ENCODE results near the gene RRBP1. TPM values are rescaled to one million over a fixed set of nuclear protein-coding genes. Genes with fewer than 3 reads are reported as not detected.
A peak's percentile ranks its signal among the peaks of the same experiment; 100 is the strongest.

RRBP1 gene, protein sequence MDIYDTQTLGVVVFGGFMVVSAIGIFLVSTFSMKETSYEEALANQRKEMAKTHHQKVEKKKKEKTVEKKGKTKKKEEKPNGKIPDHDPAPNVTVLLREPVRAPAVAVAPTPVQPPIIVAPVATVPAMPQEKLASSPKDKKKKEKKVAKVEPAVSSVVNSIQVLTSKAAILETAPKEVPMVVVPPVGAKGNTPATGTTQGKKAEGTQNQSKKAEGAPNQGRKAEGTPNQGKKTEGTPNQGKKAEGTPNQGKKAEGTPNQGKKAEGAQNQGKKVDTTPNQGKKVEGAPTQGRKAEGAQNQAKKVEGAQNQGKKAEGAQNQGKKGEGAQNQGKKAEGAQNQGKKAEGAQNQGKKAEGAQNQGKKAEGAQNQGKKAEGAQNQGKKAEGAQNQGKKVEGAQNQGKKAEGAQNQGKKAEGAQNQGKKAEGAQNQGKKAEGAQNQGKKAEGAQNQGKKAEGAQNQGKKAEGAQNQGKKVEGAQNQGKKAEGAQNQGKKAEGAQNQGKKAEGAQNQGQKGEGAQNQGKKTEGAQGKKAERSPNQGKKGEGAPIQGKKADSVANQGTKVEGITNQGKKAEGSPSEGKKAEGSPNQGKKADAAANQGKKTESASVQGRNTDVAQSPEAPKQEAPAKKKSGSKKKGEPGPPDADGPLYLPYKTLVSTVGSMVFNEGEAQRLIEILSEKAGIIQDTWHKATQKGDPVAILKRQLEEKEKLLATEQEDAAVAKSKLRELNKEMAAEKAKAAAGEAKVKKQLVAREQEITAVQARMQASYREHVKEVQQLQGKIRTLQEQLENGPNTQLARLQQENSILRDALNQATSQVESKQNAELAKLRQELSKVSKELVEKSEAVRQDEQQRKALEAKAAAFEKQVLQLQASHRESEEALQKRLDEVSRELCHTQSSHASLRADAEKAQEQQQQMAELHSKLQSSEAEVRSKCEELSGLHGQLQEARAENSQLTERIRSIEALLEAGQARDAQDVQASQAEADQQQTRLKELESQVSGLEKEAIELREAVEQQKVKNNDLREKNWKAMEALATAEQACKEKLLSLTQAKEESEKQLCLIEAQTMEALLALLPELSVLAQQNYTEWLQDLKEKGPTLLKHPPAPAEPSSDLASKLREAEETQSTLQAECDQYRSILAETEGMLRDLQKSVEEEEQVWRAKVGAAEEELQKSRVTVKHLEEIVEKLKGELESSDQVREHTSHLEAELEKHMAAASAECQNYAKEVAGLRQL (N-terminal part only)
- total RNA-seq: 100 to 1,000 TPM in 2 of 7 donors, 10 to 100 TPM in 5; 29.2 to 159 (median 96.2) TPM
- 10 to 100 TPM; 51.8 to 64.4 TPM for polyA plus RNA-seq
- long read RNA-seq, donor 1, full-length matches to known transcripts: 15 of 84 reads
- long read RNA-seq, donor 1, partial matches to known transcripts: 57 of 84 reads
- long read RNA-seq, donor 1, other reads (novel, unspliced or antisense): 12 of 84 reads
- long read RNA-seq, donor 2, full-length matches to known transcripts: 27 of 67 reads
- long read RNA-seq, donor 2, partial matches to known transcripts: 40 of 67 reads
- long read RNA-seq, donor 2, other reads (novel, unspliced or antisense): 0 of 67 reads
- long read RNA-seq, donor 3, full-length matches to known transcripts: 80 of 229 reads
- long read RNA-seq, donor 3, partial matches to known transcripts: 27 of 229 reads
- long read RNA-seq, donor 3, other reads (novel, unspliced or antisense): 122 of 229 reads

DNA sequence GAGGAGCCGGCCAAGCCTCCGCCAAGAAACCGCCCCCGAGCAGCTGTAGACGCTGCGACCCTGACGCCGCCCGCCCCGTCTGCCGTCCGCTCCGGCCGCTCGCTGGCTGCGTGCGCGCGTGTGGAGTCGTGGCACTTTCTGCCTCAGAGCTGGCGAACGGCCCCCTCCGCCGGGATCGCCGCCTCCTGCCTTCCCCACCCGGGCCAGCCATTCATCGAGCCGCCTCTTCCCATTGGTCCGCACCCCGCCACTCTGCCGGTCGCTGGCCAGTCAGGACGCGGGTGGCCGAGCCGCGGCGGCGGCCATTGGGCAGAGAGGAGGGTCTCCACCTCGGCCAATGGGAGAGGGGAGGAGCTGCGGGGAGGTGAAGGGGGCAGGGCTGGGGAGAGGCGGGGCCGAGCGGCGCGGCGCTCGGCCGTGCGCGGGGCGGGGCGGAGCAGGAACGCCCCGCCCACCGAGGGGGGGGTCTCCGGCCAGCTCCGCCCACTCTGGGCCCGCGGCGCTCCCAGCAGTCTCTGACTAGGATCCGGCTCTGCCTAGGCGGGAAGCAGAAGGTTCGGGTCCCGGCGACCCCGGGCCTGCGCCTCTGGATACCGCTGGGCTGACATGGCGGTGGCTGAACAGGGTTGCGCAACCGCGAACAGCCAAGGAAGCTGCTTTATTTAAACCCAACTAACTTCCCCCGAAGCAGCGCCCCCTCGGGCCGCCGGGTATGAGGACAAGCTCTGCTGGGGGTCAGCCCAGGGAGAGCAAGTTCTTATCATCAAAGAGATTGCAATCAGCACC is at the start of gene RRBP1:
TSS of gene RRBP1 (minus strand) at position 140 of the 786 bp plus-strand sequence. CDS start 21,735 bp downstream, outside the sequence.
- no peak for TF ChIP-seq EP300 (IDR thresholded peaks at IDR 0.05)
- TF ChIP-seq, protein P1, sequence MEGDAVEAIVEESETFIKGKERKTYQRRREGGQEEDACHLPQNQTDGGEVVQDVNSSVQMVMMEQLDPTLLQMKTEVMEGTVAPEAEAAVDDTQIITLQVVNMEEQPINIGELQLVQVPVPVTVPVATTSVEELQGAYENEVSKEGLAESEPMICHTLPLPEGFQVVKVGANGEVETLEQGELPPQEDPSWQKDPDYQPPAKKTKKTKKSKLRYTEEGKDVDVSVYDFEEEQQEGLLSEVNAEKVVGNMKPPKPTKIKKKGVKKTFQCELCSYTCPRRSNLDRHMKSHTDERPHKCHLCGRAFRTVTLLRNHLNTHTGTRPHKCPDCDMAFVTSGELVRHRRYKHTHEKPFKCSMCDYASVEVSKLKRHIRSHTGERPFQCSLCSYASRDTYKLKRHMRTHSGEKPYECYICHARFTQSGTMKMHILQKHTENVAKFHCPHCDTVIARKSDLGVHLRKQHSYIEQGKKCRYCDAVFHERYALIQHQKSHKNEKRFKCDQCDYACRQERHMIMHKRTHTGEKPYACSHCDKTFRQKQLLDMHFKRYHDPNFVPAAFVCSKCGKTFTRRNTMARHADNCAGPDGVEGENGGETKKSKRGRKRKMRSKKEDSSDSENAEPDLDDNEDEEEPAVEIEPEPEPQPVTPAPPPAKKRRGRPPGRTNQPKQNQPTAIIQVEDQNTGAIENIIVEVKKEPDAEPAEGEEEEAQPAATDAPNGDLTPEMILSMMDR (IDR thresholded peaks at IDR 0.05): peak in 2 of 3 donors; percentile 46 to 74
- TF ChIP-seq POLR2A (IDR thresholded peaks at IDR 0.05): peak; percentile 86
- 0 to 1% (median 1%) methylated on average over 62 to 79 of the region's 79 CpGs for WGBS, 3 donors
- intact Hi-C loops (cut with DNase I): loop anchor here in 3 of 4 donors (5.0 to 10.0 kb wide), 5 partner anchors 123 to 285 kb away; partner anchors contain the start of genes MGME1 (in 1 of the 3) and SNX5 (in 1 of the 3)
- Histone ChIP-seq H3K4me3 (peak within 1 kb of the TSS; percentile 66), H3K9me3 (no peaks in the 10 kb centered on the region), H3K36me3 (no peaks in the 10 kb centered on the region), H3K27ac (peak within 1 kb of the TSS; percentile 35 to 84), H3K27me3 (no peaks in the 10 kb centered on the region), H3K4me1 (ENCODE audit: insufficient read depth) (no peaks in the 10 kb centered on the region)
- DNase-seq: peak; percentile 98

DNA sequence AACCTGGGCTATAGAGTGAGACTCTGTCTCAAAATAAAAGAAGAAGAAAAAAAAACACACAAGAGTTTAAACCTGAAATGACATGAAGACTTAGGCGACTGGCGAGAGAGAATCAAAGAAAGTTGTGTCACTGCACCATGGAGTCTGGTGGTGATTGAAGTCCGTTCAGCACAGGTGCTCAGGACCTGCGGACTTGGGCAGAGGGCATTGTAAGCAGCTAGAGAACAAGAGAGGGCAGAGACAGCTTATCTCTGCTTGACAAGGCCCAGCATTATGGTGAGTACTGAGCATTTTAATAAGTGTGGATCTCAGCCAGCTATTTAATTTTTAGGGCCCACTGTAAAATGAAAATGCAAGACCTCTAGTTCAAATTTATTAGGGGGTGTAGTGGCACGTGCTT is 49.2 kb upstream of the RRBP1 start:
- intact Hi-C loops (cut with DNase I): no loop called here
- H3K27ac ChIP-seq: no peak overlapping the region
- H3K9me3 ChIP-seq: no peaks in the 10 kb centered on the region
- TF ChIP-seq POLR2A (IDR thresholded peaks at IDR 0.05) (no peak), EP300 (IDR thresholded peaks at IDR 0.05) (no peak)
- TF ChIP-seq, protein P1 (IDR thresholded peaks at IDR 0.05): no peak
- DNase-seq: no peak
- H3K27me3 ChIP-seq: no peaks in the 10 kb centered on the region
- WGBS, 3 donors: 90 to 95% (median 92%) methylated on average over 5 of the region's 5 CpGs
- H3K4me1 ChIP-seq (ENCODE audit: insufficient read depth): peaks cover 2% of the 10 kb centered on the region
- no peak overlapping the region for H3K4me3 ChIP-seq
- H3K36me3 ChIP-seq: no peaks in the 10 kb centered on the region

DNA sequence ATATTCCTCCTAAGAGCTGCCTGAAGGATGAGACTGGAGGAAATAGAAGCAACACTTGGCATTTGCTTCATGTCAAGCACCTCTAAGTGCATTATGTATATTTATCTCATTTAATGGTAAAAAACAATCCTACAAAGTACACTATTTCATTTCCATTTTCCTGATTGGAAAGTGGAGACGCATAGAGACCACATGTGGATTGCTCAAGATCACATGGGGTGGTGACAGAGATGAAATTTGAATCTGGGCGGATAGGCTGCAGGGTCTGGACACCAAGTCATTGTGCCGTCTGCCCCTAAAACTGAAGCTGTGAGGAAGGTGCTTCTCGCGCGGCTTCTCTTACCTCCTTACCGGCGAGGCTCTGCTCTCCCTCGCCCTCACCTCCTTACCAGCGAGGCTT is 48.0 kb upstream of the RRBP1 start:
- TF ChIP-seq, protein P1 (IDR thresholded peaks at IDR 0.05): no peak
- TF ChIP-seq EP300 (IDR thresholded peaks at IDR 0.05) (no peak), POLR2A (IDR thresholded peaks at IDR 0.05) (no peak)
- H3K27ac ChIP-seq: no peak overlapping the region
- peaks cover 2% of the 10 kb centered on the region for H3K4me1 ChIP-seq (ENCODE audit: insufficient read depth)
- intact Hi-C loops (cut with DNase I): no loop called here
- no peak for DNase-seq
- 93 to 94% (median 93%) methylated on average over 10 of the region's 10 CpGs for WGBS, 3 donors
- no peaks in the 10 kb centered on the region for H3K27me3 ChIP-seq
- no peak overlapping the region for H3K4me3 ChIP-seq
- no peaks in the 10 kb centered on the region for H3K9me3 ChIP-seq
- H3K36me3 ChIP-seq: no peaks in the 10 kb centered on the region
